ENCODE results near the gene ADCY9. TPM values are rescaled to one million over a fixed set of nuclear protein-coding genes. Genes with fewer than 3 reads are reported as not detected.

ADCY9 gene
- total RNA-seq, 2 donors from 2014 or later, result 7.2 to 58.3 TPM

DNA sequence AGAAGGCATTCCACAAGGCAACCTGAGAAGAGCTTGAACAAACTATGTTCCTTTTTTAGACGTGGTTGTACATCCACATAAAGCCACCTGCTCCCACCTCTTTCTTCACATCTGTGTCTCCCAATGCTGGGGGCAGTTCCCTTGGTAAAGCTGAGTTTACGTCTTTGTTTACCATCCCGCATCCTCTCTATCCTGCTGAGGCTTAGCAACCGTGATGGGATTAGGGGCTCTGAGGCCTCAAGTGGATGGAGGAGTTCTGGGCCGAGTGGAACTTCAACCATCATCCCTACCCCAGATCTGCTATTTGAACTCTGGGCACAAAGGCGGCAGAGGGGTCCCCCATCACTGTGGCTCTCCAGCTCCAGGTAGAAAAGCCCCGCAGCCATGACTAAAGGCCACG, 141.5 kb downstream of the ADCY9 start:
- 87% methylated on average over 8 of the region's 8 CpGs for WGBS
- Histone ChIP-seq H3K27me3 (replicated peaks; ENCODE audit: insufficient read depth) (no peaks in the 10 kb centered on the region), H3K9me3 (no peaks in the 10 kb centered on the region), H3K27ac (no peak overlapping the region), H3K36me3 (no peaks in the 10 kb centered on the region), H3K4me1 (replicated peaks) (no peaks in the 10 kb centered on the region), H3K4me3 (no peak overlapping the region)
- intact Hi-C loops (cut with DNase I), result no loop called here
- TF ChIP-seq POLR2A (IDR thresholded peaks at IDR 0.05) (no peak), POLR2AphosphoS5 (IDR thresholded peaks at IDR 0.05) (no peak)
- TF ChIP-seq, protein P1, sequence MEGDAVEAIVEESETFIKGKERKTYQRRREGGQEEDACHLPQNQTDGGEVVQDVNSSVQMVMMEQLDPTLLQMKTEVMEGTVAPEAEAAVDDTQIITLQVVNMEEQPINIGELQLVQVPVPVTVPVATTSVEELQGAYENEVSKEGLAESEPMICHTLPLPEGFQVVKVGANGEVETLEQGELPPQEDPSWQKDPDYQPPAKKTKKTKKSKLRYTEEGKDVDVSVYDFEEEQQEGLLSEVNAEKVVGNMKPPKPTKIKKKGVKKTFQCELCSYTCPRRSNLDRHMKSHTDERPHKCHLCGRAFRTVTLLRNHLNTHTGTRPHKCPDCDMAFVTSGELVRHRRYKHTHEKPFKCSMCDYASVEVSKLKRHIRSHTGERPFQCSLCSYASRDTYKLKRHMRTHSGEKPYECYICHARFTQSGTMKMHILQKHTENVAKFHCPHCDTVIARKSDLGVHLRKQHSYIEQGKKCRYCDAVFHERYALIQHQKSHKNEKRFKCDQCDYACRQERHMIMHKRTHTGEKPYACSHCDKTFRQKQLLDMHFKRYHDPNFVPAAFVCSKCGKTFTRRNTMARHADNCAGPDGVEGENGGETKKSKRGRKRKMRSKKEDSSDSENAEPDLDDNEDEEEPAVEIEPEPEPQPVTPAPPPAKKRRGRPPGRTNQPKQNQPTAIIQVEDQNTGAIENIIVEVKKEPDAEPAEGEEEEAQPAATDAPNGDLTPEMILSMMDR (IDR thresholded peaks at IDR 0.05), result no peak
- DNase-seq (ENCODE audit: low spot score), result no peak

DNA sequence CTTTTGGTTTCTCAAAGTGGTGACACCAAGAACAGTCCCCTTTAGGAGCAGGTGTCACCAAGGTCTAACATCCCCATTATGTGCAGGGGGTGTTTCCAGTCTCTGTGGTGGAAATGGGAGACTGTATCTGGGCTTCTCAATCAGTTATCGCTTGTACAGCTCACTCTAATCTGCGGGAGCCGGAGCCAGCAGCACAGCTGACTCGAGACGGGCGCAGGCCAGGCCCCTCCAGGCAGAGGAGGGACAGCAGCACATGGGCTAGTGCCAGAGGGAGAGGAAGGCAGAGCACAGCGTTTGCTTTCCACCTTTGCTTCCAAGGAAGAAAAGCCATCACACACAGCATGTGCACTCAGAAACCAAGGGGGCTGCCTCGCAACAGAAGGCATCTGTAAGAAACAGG, 144.5 kb downstream of the ADCY9 start:
- TF ChIP-seq POLR2A (IDR thresholded peaks at IDR 0.05) (no peak), POLR2AphosphoS5 (IDR thresholded peaks at IDR 0.05) (no peak)
- TF ChIP-seq, protein P1 (IDR thresholded peaks at IDR 0.05), result no peak
- 83% methylated on average over 8 of the region's 8 CpGs for WGBS

DNA sequence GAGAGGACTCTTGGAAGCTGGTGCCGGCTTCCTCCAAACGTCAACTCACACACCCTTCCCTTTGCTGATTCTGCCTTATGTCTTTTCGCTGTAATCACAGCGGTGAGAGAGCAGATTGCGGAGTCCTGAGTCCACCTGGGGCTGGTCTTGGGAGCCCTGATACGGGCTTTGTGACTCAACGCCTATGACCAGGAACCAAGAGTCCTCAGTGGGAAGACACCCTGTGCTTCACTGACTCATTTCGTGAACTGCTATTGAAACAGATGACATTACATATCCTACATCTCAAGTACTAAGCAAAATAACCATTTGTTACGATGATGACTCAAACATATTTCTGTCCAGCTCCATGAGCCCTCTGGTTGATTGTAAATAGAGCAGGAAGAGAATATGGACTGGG, 145.0 kb downstream of the ADCY9 start:
- H3K4me3 ChIP-seq, result no peak overlapping the region
- H3K27ac ChIP-seq, result no peak overlapping the region
- no peaks in the 10 kb centered on the region for H3K9me3 ChIP-seq
- H3K27me3 ChIP-seq (replicated peaks; ENCODE audit: insufficient read depth), result no peaks in the 10 kb centered on the region
- intact Hi-C loops (cut with DNase I), result no loop called here
- H3K4me1 ChIP-seq (replicated peaks), result no peaks in the 10 kb centered on the region
- 88% methylated on average over 9 of the region's 9 CpGs for WGBS
- no peaks in the 10 kb centered on the region for H3K36me3 ChIP-seq
- DNase-seq (ENCODE audit: low spot score), result no peak
- no peak for TF ChIP-seq POLR2AphosphoS5 (IDR thresholded peaks at IDR 0.05)

More for the DNA sequence above, 144.5 kb downstream of the ADCY9 start:
- Histone ChIP-seq H3K36me3 (no peaks in the 10 kb centered on the region), H3K9me3 (no peaks in the 10 kb centered on the region), H3K27ac (no peak overlapping the region), H3K27me3 (replicated peaks; ENCODE audit: insufficient read depth) (no peaks in the 10 kb centered on the region), H3K4me3 (no peak overlapping the region), H3K4me1 (replicated peaks) (no peaks in the 10 kb centered on the region)
- DNase-seq (ENCODE audit: low spot score), result no peak
- intact Hi-C loops (cut with DNase I), result no loop called here

DNA sequence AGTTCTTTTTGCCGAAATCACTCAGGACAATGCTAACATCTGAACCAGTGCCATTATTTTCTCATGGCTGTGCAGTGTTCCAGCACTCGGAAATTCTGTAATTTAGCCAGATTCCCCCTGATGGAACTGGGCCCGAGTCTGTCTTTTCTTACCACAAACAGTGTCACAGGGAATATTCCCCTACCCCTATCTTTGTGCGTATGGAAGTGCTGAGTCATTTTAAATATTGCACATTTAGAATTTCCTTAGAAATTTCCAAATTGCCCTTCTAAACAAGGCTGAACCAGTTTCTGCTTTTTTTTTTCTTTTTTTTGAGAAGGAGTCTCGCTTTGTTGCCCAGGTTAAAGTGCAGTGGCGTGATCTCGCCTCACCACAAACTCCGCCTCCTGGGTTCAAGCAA, 147.7 kb downstream of the ADCY9 start:
- Histone ChIP-seq H3K36me3 (no peaks in the 10 kb centered on the region), H3K27me3 (replicated peaks; ENCODE audit: insufficient read depth) (no peaks in the 10 kb centered on the region), H3K27ac (no peak overlapping the region), H3K4me1 (replicated peaks) (no peaks in the 10 kb centered on the region), H3K9me3 (no peaks in the 10 kb centered on the region), H3K4me3 (no peak overlapping the region)
- intact Hi-C loops (cut with DNase I), result no loop called here
- no peak for TF ChIP-seq POLR2AphosphoS5 (IDR thresholded peaks at IDR 0.05)
- TF ChIP-seq, protein P1 (IDR thresholded peaks at IDR 0.05), result no peak
- TF ChIP-seq POLR2A (IDR thresholded peaks at IDR 0.05), result no peak
- DNase-seq (ENCODE audit: low spot score), result no peak
- 86% methylated on average over 8 of the region's 8 CpGs for WGBS

DNA sequence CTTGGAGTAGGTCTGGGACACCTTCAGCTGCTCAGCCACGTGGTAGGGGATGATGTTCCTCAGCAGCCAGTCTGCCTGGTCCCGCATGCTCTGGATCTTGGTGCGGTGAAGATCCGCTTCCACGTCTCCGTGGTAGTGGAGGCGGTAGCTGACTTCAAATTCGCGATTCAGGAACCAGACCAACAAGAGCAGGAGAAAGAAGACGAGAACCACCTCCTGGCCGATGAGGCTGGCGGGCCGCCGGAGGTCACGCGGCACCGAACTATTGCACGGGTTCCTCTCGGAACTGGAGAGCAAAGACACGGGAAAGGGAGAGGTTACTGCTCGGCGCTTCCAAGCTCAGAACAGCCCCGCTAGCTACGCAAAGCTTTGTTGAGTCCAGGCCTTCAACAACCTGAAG, 149.6 kb downstream of the ADCY9 start:
- TF ChIP-seq, protein P1 (IDR thresholded peaks at IDR 0.05), result no peak
- TF ChIP-seq POLR2A (IDR thresholded peaks at IDR 0.05), result no peak
- TF ChIP-seq POLR2AphosphoS5 (IDR thresholded peaks at IDR 0.05), result no peak
- WGBS, result 95% methylated on average over 24 of the region's 24 CpGs

More for the DNA sequence above, 149.6 kb downstream of the ADCY9 start:
- intact Hi-C loops (cut with DNase I), result no loop called here
- Histone ChIP-seq H3K4me3 (no peak overlapping the region), H3K9me3 (no peaks in the 10 kb centered on the region), H3K4me1 (replicated peaks) (no peaks in the 10 kb centered on the region), H3K36me3 (no peaks in the 10 kb centered on the region), H3K27ac (no peak overlapping the region), H3K27me3 (replicated peaks; ENCODE audit: insufficient read depth) (no peaks in the 10 kb centered on the region)
- no peak for DNase-seq (ENCODE audit: low spot score)
